ENCODE data around the gene FRAT2. TPM values are rescaled to one million over a fixed set of nuclear protein-coding genes. Genes with fewer than 3 reads are reported as not detected.

FRAT2 gene
- total and polyA plus RNA-seq, 10 of the 15 experiments (the other 5 are each of a cell fraction or from before 2014, with no cell fraction given): 0.69 to 5.9 (median 3.8) TPM

- TF ChIP-seq BACH1 (IDR thresholded peaks at IDR 0.05; ENCODE audit: borderline replicate concordance): no peak
- peak; percentile 93 for TF ChIP-seq NKRF (conservative IDR thresholded peaks at IDR 0.05)
- no peak for TF ChIP-seq ZBED1 (IDR thresholded peaks at IDR 0.05; ENCODE audit: borderline replicate concordance)
- no peak for TF ChIP-seq ZNF24 (IDR thresholded peaks at IDR 0.05)
- no peak for TF ChIP-seq CUX1 (IDR thresholded peaks at IDR 0.05; ENCODE audit: insufficient replicate concordance, low read depth, low read length)
- no peak for TF ChIP-seq ZBTB33 (IDR thresholded peaks at IDR 0.05)
- TF ChIP-seq TCF7 (IDR thresholded peaks at IDR 0.05; ENCODE audit: borderline replicate concordance): no peak
- no peak for TF ChIP-seq CBX5 (IDR thresholded peaks at IDR 0.05; ENCODE audit: low read depth)
- no peak for TF ChIP-seq KLF5 (IDR thresholded peaks at IDR 0.05; ENCODE audit: partially characterized antibody)
- TF ChIP-seq IRF4 (IDR thresholded peaks at IDR 0.05; ENCODE audit: low read depth, low read length): no peak
- peak; percentile 27 for TF ChIP-seq SMAD1 (IDR thresholded peaks at IDR 0.05; ENCODE audit: low read depth, partially characterized antibody)
- no peak for TF ChIP-seq ESRRA (IDR thresholded peaks at IDR 0.05; ENCODE audit: low read length)
- no peak for TF ChIP-seq SUZ12 (IDR thresholded peaks at IDR 0.05; ENCODE audit: unreplicated experiment)
- TF ChIP-seq RELB (IDR thresholded peaks at IDR 0.05; ENCODE audit: low read depth): peak; percentile 51; the same call in 1 of the 2 replicates
- peak; percentile 94 for TF ChIP-seq PBX3 (IDR thresholded peaks at IDR 0.05; ENCODE audit: insufficient replicate concordance, low read depth, low read length)
- no peak for TF ChIP-seq FOXK2 (IDR thresholded peaks at IDR 0.05)
- no peak for TF ChIP-seq BHLHE40 (IDR thresholded peaks at IDR 0.05; ENCODE audit: borderline replicate concordance in 1 of 2, low read depth in 2 of 2, low read length in 1 of 2)
These were observed 42.2 kb downstream of the FRAT2 start, which contains the start of gene ARHGAP19 (continued) for GRCh38 chr10:97292097-97292861.
